Vagina (tissue), 2 donors: ENCODE measurements around the gene KDM4C.

ENCODE experiments used
- POLR2A ChIP-seq, 2 donors: fragments of 450-650 bp; IDR thresholded peaks; one replicate each; pipeline ENCODE4 v1.6.1; 2017; ENCODE audit warnings: antibody characterized with exemption in 2 of 2, mild to moderate bottlenecking in 2 of 2, moderate library complexity in 2 of 2
- POLR2AphosphoS5 ChIP-seq, 2 donors: sonication (generic); formaldehyde crosslinking; IDR thresholded peaks; one replicate each; pipeline ENCODE4 v1.9.0; 2017; ENCODE audit warnings: antibody characterized with exemption in 2 of 2, mild to moderate bottlenecking in 2 of 2, low read depth in 1 of 2; ENCODE audit not compliant: insufficient read depth in 1 of 2
- TF ChIP-seq, protein P1 (sequence below), 3 experiments: fragments of 450-650 bp in 2 of 3; fragments of 200-600 bp in 1 of 3; sonication (generic) in 1 of 3; IDR thresholded peaks; one replicate each; pipeline ENCODE4 v1.5.1; 2017 to 2019; ENCODE audit warnings: antibody characterized with exemption in 3 of 3, mild to moderate bottlenecking in 2 of 3, moderate library complexity in 2 of 3

DNA sequence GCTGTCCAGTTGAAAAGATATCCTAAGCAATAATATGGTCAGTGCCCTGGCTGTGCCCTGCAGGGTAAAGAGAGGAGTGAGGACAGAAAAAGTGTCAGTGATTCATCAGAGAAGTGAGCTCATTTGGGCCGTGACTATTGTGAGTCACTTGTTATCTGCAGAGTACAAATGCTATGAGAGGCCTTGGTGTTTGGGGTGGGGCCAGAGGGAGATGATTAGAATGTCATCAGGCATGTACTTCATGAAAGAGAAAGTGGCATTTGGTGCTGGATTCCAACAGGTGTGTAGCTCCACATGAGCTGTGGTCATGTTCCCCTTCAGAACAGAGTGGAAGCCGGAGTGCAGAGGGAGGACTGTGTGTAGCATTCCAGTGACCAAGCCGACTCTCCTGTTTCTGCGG, 174.1 kb downstream of the KDM4C start:
- TF ChIP-seq, protein P1, sequence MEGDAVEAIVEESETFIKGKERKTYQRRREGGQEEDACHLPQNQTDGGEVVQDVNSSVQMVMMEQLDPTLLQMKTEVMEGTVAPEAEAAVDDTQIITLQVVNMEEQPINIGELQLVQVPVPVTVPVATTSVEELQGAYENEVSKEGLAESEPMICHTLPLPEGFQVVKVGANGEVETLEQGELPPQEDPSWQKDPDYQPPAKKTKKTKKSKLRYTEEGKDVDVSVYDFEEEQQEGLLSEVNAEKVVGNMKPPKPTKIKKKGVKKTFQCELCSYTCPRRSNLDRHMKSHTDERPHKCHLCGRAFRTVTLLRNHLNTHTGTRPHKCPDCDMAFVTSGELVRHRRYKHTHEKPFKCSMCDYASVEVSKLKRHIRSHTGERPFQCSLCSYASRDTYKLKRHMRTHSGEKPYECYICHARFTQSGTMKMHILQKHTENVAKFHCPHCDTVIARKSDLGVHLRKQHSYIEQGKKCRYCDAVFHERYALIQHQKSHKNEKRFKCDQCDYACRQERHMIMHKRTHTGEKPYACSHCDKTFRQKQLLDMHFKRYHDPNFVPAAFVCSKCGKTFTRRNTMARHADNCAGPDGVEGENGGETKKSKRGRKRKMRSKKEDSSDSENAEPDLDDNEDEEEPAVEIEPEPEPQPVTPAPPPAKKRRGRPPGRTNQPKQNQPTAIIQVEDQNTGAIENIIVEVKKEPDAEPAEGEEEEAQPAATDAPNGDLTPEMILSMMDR (IDR thresholded peaks at IDR 0.05): no peak
- TF ChIP-seq POLR2AphosphoS5 (IDR thresholded peaks at IDR 0.05; ENCODE audit: insufficient read depth in 1 of 2, low read depth in 1 of 2) (peak in 1 of 2 donors; percentile 54), POLR2A (IDR thresholded peaks at IDR 0.05) (no peak)
